IPS DF 4.7 (cell line): ENCODE measurements around the gene ZFR2.
"Not testable (repeated sequence)": the region's sequence is repeated elsewhere in the genome, so short reads cannot be mapped to it uniquely, and the experiment has no call there.

ENCODE experiments used
- DNase-seq: peaks from one replicate; pipeline ENCODE4 v3.0.0-alpha.2; 2013; ENCODE audit warnings: low spot score; ENCODE audit errors: extremely low read depth

Gene ZFR2

GRCh38 chr19:3816566-3817218 lies 52.1 kb downstream of the ZFR2 start:
- DNase-seq, result no peak

GRCh38 chr19:3816148-3816547 lies 52.7 kb downstream of the ZFR2 start:
- not testable (repeated sequence) for DNase-seq

- no peak for DNase-seq
These were observed 54.2 kb downstream of the ZFR2 start for GRCh38 chr19:3814648-3815047.

- DNase-seq, result no peak
These were observed 55.1 kb downstream of the ZFR2 start for GRCh38 chr19:3813473-3814392.

GRCh38 chr19:3810708-3811355 lies 58.0 kb downstream of the ZFR2 start:
- DNase-seq, result no peak

- no peak for DNase-seq
These were observed 58.7 kb downstream of the ZFR2 start for GRCh38 chr19:3809881-3810707.

GRCh38 chr19:3808420-3809143 lies 60.3 kb downstream of the ZFR2 start:
- DNase-seq, result no peak

GRCh38 chr19:3807574-3808354 lies 61.1 kb downstream of the ZFR2 start:
- DNase-seq, result no peak

GRCh38 chr19:3807131-3807480 lies 61.7 kb downstream of the ZFR2 start:
- DNase-seq, result no peak

- DNase-seq, result no peak
These were observed 63.0 kb downstream of the ZFR2 start for GRCh38 chr19:3805859-3806258.

GRCh38 chr19:3804429-3804828 lies 64.4 kb downstream of the ZFR2 start:
- DNase-seq, result no peak

- no peak for DNase-seq
These were observed 64.9 kb downstream of the ZFR2 start for GRCh38 chr19:3803986-3804385.

GRCh38 chr19:3803114-3803888 lies 65.5 kb downstream of the ZFR2 start:
- DNase-seq, result no peak

GRCh38 chr19:3801412-3802096 lies 67.3 kb downstream of the ZFR2 start:
- no peak for DNase-seq

GRCh38 chr19:3800996-3801395 lies 67.8 kb downstream of the ZFR2 start:
- DNase-seq, result no peak

GRCh38 chr19:3798137-3798536 lies 70.7 kb downstream of the ZFR2 start:
- DNase-seq, result no peak

GRCh38 chr19:3796358-3796757 lies 72.5 kb downstream of the ZFR2 start:
- DNase-seq, result no peak

GRCh38 chr19:3793799-3794198 lies 75.0 kb downstream of the ZFR2 start:
- no peak for DNase-seq

- DNase-seq, result no peak
These were observed 76.7 kb downstream of the ZFR2 start for GRCh38 chr19:3792114-3792513.
